GM12891 (cell line): ENCODE data around the gene NUDCD3.

ENCODE experiments used
- POLR2A ChIP-seq: IDR thresholded peaks from 2 replicates; pipeline ENCODE4 v1.6.1; 2011; ENCODE audit warnings: low read depth, low read length, control low read depth
- POLR2AphosphoS5 ChIP-seq: IDR thresholded peaks from 2 replicates; pipeline ENCODE4 v1.6.1; 2011; ENCODE audit warnings: low read depth, low read length, control low read depth

- no peak for TF ChIP-seq POLR2A
- TF ChIP-seq POLR2AphosphoS5 = no peak
These were observed 86.7 kb downstream of the NUDCD3 start for GRCh38 chr7:44403775-44404174.
